Large intestine (tissue), 3 donors: ENCODE data around the gene ARHGEF17. TPM values are rescaled to one million over a fixed set of nuclear protein-coding genes. Genes with fewer than 3 reads are reported as not detected.
"Not testable (repeated sequence)": the region's sequence is repeated elsewhere in the genome, so short reads cannot be mapped to it uniquely, and the experiment has no call there.

ENCODE experiments used
- DNase-seq, 2 donors: peaks; one replicate each; pipeline versions ENCODE4 v3.0.0 to v3.0.0-alpha.2; 2013
- H3K27ac ChIP-seq: one replicate; pipeline ENCODE4 v1.5.1; 2013; ENCODE audit warnings: low read length
- H3K27me3 ChIP-seq: 2 replicates; pipeline ENCODE4 v1.6.1; 2013; ENCODE audit warnings: low read length; ENCODE audit not compliant: control insufficient read depth, insufficient read depth
- H3K36me3 ChIP-seq: 2 replicates; pipeline ENCODE4 v1.6.1; 2013; ENCODE audit warnings: low read length; ENCODE audit not compliant: control insufficient read depth, insufficient read depth
- H3K4me1 ChIP-seq: one replicate; pipeline ENCODE4 v1.6.1; 2013; ENCODE audit warnings: low read length; ENCODE audit not compliant: control insufficient read depth, insufficient read depth
- H3K4me3 ChIP-seq: one replicate; pipeline ENCODE4 v1.5.1; 2013; ENCODE audit warnings: low read length
- H3K9me3 ChIP-seq: one replicate; pipeline ENCODE4 v1.6.1; 2013; ENCODE audit warnings: mild to moderate bottlenecking, low read depth, low read length, moderate library complexity; ENCODE audit not compliant: control insufficient read depth
- WGBS: methylation state at CpG from one replicate; pipeline ENCODE4 v1.1.5; 2013; ENCODE audit warnings: low lambda C conversion rate; ENCODE audit not compliant: insufficient coverage; 5-methylcytosine and 5-hydroxymethylcytosine counted together
- polyA plus RNA-seq: library from polyadenylated mRNA; unstranded; fragments of 120-200 nt; gene quantifications from one replicate; pipeline ENCODE4 v1.2.1, GENCODE V29; 2013

The ARHGEF17 gene
- polyA plus RNA-seq, 1 donor, result 61.4 TPM

DNA sequence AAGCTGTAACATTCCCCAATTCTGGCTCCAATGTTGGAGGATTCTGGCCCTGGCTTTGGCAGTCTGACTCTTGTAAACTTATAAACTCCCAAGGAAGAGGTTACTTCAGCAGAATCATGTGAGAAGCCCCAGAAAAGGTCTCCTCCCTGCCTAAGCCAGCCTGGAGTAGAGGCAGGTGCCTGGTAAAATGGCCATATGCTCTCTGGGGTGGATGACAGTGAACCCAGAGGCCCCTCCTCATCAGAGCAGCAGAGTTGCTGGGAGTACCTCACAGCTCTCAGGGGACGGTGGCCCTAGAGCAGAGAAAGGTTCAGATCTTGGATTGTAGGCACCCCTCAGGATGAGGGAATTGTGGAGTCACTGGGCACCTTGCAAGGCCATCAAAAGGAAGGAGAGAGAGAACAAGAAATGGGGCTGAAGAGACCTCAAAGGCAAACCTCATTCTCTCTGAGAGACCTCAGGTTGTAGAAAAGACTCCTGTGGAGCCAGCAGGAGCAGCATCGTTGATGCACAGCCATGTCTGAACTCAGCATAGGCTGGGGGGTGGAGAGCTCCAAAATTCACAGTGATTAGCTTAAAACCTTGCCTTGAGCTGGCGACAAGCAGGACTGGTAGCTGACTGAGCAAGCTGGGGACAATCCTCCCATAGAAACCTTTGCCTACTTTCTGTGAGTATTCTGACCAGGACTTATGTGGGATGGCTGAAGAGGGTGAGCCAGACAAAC is 40.8 kb upstream of the ARHGEF17 start:
- Histone ChIP-seq H3K27ac (no peak overlapping the region), H3K9me3 (no peaks in the 10 kb centered on the region), H3K4me3 (no peak overlapping the region), H3K4me1 (peaks cover 67% of the 10 kb centered on the region), H3K36me3 (peaks cover under 1% of the 10 kb centered on the region), H3K27me3 (peaks cover 2% of the 10 kb centered on the region)
- no CpG with 5 or more reads among the region's 3 CpGs for WGBS
- no peak for DNase-seq

DNA sequence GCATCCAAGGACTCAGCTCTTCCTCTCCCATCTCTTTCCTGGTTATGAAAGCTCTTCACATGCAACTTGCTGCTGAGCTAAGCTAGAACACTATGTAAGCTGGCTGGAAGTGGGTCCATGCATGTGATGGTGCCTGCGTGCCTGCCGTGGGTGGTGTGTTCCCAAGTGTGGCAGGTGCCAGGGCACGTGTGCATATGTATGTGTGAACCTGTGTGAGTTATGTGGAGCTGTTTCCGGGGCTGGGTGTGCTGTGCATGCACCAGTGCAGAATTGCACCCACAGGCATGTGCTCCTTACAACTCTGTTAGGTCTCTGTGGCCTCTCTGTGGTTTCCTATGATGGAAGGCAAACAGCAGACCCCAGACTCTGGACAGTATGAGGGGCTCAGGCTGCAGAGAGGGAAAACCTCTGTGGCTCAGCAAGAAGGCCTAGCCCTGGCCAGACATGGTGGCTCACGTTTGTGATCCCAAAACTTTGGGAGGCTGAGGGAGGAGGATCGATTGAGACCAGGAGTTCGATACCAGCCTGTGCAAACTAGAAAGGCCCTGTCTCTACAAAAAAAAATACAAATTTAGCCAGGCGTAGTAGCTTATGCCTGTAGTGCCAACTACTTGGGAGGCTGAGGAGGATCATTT is 40.1 kb upstream of the ARHGEF17 start:
- Histone ChIP-seq H3K36me3 (peaks cover 2% of the 10 kb centered on the region), H3K4me3 (no peak overlapping the region), H3K27me3 (peaks cover 2% of the 10 kb centered on the region), H3K27ac (peak overlapping the region; percentile 98), H3K4me1 (peaks cover 74% of the 10 kb centered on the region), H3K9me3 (no peaks in the 10 kb centered on the region)
- no CpG with 5 or more reads among the region's 8 CpGs for WGBS
- no peak for DNase-seq

DNA sequence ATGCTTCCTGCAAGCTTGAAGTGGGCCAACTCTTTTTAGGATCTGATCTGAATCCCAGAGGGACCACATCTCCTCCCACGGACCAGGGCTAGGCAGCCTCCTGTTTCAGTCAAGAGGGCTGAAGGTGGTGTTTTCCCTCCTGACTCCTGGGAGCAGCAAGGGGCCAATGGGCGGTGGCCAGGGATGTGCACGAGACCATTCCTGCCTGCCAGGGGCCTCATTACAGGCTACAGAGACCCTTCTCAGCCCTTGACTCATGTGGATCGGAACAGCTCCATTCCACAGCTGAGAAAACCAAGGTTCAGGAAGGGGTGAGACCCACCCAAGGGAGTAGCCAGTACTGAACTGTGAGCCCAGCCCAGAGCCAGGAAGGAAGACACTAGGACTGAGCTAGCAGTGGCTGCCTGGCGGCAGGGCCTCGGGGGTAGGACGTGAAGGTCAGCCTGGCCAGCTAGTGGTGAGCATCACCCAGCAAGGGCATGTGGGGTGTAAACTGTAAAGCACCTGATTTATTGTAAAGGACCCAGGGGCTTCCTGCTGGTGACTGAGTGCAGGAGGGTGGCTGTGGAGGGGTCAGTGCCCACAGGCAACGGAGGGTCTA is 39.3 kb upstream of the ARHGEF17 start:
- no CpG with 5 or more reads among the region's 8 CpGs for WGBS

DNA sequence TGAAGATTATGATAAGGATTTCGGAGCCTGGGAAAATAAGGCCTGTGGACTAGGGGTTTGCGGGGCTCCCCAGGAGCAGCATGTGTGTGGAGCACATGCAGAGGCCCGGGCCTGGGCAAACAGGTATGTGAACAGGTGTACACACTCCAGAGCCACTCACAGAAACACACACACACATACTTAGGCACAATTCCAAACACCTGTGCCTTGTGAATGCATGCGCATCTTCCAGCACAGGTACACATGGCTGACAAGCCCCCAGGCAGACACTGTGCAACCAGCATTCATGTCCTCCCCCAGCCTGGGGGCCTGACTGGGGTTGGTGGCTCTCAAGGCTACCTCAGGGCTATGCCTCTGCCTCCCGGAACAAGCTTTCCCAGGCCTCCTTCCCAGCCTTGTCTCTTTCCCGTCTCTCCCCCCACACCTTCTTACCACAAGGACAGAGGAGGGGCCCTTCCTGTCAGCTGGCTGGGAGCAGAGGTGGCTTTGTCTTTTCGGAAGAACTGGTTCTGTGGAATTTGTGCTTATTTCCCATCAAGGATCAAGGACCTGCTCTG is 38.5 kb upstream of the ARHGEF17 start:
- Histone ChIP-seq H3K4me1 (peaks cover 89% of the 10 kb centered on the region), H3K4me3 (peak overlapping the region; percentile 8), H3K27ac (peak overlapping the region; percentile 98), H3K36me3 (peaks cover 2% of the 10 kb centered on the region), H3K27me3 (peaks cover 2% of the 10 kb centered on the region), H3K9me3 (no peaks in the 10 kb centered on the region)
- DNase-seq, result peak; percentile 82 to 95
- no CpG with 5 or more reads among the region's 7 CpGs for WGBS

More for the DNA sequence above, 39.3 kb upstream of the ARHGEF17 start:
- Histone ChIP-seq H3K9me3 (no peaks in the 10 kb centered on the region), H3K4me3 (no peak overlapping the region), H3K27ac (peak overlapping the region; percentile 98), H3K4me1 (peaks cover 81% of the 10 kb centered on the region), H3K27me3 (peaks cover 2% of the 10 kb centered on the region), H3K36me3 (peaks cover 2% of the 10 kb centered on the region)
- peak in 1 of 2 donors; percentile 51 for DNase-seq

DNA sequence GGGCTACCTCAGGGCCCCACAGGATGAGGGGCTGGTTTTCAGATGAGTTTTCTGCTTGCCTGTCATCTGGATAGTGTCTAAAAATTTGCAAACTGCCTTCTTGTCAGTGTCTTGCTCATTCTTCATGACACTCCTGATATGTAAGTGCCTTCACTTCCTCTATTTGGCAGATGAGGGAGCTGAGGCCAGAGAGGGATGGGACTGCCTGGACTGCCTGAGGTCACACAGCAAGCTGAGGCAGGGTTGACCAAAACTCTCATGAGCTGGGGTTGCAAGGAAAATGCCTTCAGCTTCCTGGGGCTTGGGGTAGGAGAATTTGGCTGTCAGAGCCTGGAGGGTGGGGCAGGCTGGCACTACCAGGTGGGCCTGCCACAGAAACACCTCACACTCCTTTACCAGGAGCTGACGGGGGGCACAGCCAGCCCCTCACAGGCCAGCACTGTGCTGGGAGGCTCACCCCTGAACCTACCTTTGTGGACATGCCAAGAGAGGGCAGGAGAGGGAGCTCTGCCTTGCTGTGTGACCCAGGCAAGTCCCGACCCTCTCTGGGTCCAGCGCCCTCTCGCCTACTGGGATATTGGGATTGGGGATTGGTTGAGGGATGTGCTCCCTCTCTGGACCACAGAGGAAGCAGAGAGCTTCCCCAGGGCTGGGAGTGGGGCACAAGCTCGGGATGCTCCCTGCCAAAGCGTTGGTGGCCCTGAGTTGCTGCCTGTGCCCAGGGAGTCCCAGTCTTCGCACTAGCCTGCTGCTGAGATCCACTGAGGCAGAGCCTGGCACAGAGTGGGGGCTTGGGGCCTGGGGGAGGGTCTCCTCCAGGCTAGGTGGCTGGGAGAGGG is 37.8 kb upstream of the ARHGEF17 start:
- peak overlapping the region; percentile 98 for H3K27ac ChIP-seq
- H3K4me1 ChIP-seq, result peaks cover 96% of the 10 kb centered on the region
- H3K36me3 ChIP-seq, result peaks cover 6% of the 10 kb centered on the region
- peak overlapping the region; percentile 16 for H3K4me3 ChIP-seq
- no peaks in the 10 kb centered on the region for H3K27me3 ChIP-seq
- no peaks in the 10 kb centered on the region for H3K9me3 ChIP-seq
- WGBS, result no CpG with 5 or more reads among the region's 7 CpGs
- DNase-seq, result no peak

DNA sequence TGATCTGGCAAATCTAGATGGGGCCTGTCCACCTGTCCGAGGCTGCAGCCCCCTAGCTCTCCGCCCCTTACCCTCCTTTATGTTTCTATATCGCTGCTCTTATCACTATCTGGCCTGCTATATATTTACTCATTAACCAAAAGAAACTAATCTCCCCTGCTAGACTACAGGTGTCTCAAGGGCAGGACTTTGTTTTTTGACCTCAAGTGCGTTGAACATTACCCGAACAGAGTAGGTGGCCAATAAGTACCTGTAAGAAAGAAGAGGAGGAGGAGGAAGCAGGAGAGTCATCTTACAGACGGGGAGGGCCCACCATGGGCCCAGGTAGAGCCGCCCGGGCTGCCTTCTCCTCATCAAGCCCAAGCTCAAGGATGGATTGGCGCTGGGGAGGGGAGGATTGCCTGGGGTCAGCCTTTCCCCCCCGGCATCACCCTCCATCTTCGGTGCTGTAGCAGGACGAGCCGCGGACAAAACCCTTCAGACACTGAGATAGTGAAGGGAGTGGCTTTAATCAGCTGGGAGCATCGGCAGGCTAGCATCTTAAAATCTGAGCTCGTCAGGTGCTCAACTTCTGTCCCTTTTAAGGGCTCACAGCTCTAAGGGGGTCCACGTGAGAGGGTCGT is 37.1 kb upstream of the ARHGEF17 start:
- H3K4me1 ChIP-seq, result peaks cover 92% of the 10 kb centered on the region

DNA sequence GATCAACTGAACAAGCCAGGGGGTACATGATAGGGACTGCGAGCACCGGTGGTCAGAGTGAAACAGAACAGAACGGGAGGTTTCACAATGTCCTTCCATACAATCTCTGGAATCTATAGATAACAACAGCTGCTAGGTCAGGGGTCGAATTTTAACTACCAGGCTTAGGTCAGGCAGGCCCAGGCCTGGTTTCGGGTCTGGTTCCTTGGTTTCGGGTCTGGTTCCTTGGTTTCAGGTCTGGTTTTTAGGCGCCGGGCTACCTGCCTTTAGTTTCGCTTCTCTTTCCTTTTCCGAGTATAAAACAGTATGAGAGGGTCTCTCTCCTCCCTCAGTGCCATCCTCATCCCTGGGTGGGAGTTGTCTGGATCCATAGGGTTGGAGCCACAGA is 36.6 kb upstream of the ARHGEF17 start:
- H3K27me3 ChIP-seq, H3K36me3 ChIP-seq, DNase-seq, H3K9me3 ChIP-seq: not testable (repeated sequence)
- H3K4me1 ChIP-seq, result peaks cover 87% of the 10 kb centered on the region
- WGBS, result no CpG with 5 or more reads among the region's 10 CpGs
- peak overlapping the region; percentile 30 for H3K4me3 ChIP-seq
- peak overlapping the region; percentile 98 for H3K27ac ChIP-seq

More for the DNA sequence above, 37.1 kb upstream of the ARHGEF17 start:
- Histone ChIP-seq H3K4me3 (peak overlapping the region; percentile 30), H3K27ac (peak overlapping the region; percentile 98), H3K36me3 (peaks cover 6% of the 10 kb centered on the region), H3K9me3 (no peaks in the 10 kb centered on the region), H3K27me3 (no peaks in the 10 kb centered on the region)
- no CpG with 5 or more reads among the region's 18 CpGs for WGBS
- peak; percentile 86 to 95 for DNase-seq

DNA sequence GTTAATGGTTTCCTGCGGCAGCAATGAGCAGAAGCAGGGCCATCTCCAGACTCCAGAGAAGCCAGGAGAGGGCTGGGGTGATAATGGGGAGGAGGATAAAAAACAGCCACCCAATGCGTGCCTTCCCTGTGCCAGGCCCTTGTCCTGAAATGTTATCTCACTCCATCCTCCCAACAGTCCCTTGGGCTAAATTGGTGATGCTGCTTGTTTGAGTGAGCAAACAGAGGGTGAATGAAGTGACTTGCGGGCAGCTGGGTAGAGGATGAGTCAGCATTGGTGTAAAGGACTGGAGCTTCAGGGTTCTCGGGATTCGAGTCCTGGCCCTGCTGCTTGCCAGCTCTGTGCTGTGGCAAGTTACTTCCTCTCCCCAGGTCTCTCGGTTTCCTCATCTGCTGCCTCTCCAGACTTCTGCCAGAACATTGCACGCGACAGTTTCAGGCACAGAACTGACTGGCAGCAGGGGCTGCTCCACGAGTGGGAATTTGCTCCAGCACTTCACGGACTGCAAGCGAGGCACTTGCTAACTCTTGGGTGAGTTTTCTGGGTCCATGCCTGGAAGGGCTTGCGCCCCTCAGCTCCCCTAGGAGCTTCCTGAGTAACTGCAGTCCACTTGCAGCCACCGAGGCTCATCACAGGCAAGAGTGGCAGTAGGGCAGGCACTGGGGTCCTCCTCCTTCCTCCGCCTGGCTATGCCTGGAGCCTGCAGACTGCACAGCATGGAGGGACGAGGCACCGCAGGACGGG is 36.0 kb upstream of the ARHGEF17 start, which contains the start of gene P2RY6:
TSS of gene P2RY6 (plus strand) at position 403 of the 744 bp plus-strand sequence. CDS start 24,181 bp downstream, outside the sequence.
- H3K4me3 ChIP-seq, result peak within 1 kb of the TSS; percentile 30

DNA sequence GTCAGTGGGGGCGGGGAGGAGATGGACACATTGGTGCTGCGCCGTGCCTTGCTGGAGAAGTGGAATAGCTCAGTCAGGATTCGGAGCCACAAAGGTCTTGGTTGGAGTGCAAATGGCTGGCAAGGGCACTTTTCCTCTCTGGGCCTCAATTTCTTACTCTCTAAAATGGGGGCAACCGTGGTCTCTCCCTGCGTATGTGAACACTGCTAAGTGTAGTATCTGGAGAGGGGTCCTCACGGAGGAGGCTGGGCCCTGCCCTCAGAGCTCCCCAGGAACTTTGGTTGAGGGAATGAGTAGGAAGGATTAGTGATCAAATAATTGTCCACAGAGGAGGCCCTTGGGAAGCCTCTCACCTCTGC is 35.4 kb upstream of the ARHGEF17 start:
- Histone ChIP-seq H3K9me3 (no peaks in the 10 kb centered on the region), H3K4me3 (peak overlapping the region; percentile 13), H3K36me3 (peaks cover 6% of the 10 kb centered on the region), H3K27ac (peak overlapping the region; percentile 98), H3K4me1 (peaks cover 83% of the 10 kb centered on the region), H3K27me3 (no peaks in the 10 kb centered on the region)
- DNase-seq, result no peak
- no CpG with 5 or more reads among the region's 7 CpGs for WGBS

More for the DNA sequence above, 36.0 kb upstream of the ARHGEF17 start, which contains the start of gene P2RY6:
- DNase-seq, result peak in 1 of 2 donors; percentile 68
- Histone ChIP-seq H3K4me1 (peaks cover 83% of the 10 kb centered on the region), H3K27me3 (no peaks in the 10 kb centered on the region), H3K27ac (peak within 1 kb of the TSS; percentile 98), H3K36me3 (peaks cover 6% of the 10 kb centered on the region), H3K9me3 (no peaks in the 10 kb centered on the region)
- 60% methylated on average over 1 of the region's 17 CpGs for WGBS
